Ishikawa (cell line): ENCODE data around the gene SLC25A52.

ENCODE experiments used
- CEBPB ChIP-seq: IDR thresholded peaks from 2 replicates; pipeline ENCODE4 v1.6.1; 2012
- CREB1 ChIP-seq: IDR thresholded peaks from 2 replicates; pipeline ENCODE4 v1.6.1; 2012; ENCODE audit warnings: low read depth
- EGR1 ChIP-seq: IDR thresholded peaks from 2 replicates; pipeline ENCODE4 v1.6.1; 2012
- EP300 ChIP-seq: IDR thresholded peaks from 2 replicates; pipeline ENCODE4 v1.6.1; 2012; ENCODE audit warnings: borderline replicate concordance
- FOXM1 ChIP-seq: IDR thresholded peaks from 2 replicates; pipeline ENCODE4 v1.6.1; 2012; ENCODE audit warnings: low read depth, borderline replicate concordance
- MAX ChIP-seq: IDR thresholded peaks from 2 replicates; pipeline ENCODE4 v1.6.1; 2012
- NFIC ChIP-seq: IDR thresholded peaks from 2 replicates; pipeline ENCODE4 v1.6.1; 2012
- RAD21 ChIP-seq: IDR thresholded peaks from 2 replicates; pipeline ENCODE4 v1.6.1; 2012; ENCODE audit warnings: low read depth
- REST ChIP-seq: IDR thresholded peaks from 2 replicates; pipeline ENCODE4 v1.6.1; 2012; ENCODE audit warnings: low read depth, mild to moderate bottlenecking
- TAF1 ChIP-seq: IDR thresholded peaks from 2 replicates; pipeline ENCODE4 v1.6.1; 2012; ENCODE audit warnings: low read depth, mild to moderate bottlenecking
- TCF12 ChIP-seq: IDR thresholded peaks from 2 replicates; pipeline ENCODE4 v1.6.1; 2012; ENCODE audit warnings: low read depth
- TEAD4 ChIP-seq: IDR thresholded peaks from 2 replicates; pipeline ENCODE4 v1.6.1; 2012
- USF1 ChIP-seq: IDR thresholded peaks from 2 replicates; pipeline ENCODE4 v1.6.1; 2012
- YY1 ChIP-seq: IDR thresholded peaks from 2 replicates; pipeline ENCODE4 v1.6.1; 2012; ENCODE audit warnings: low read depth
- ZBTB7A ChIP-seq: IDR thresholded peaks from 2 replicates; pipeline ENCODE4 v1.6.1; 2012; ENCODE audit warnings: low read depth

SLC25A52 gene

GRCh38 chr18:31719363-31720006, 41.2 kb downstream of the SLC25A52 start:
- TF ChIP-seq REST: no peak
- TF ChIP-seq MAX: no peak
- TF ChIP-seq RAD21: no peak
- no peak for TF ChIP-seq CEBPB
- TF ChIP-seq TAF1: no peak

- TF ChIP-seq TCF12: no peak
- no peak for TF ChIP-seq EP300
- TF ChIP-seq CEBPB: no peak
- TF ChIP-seq RAD21: no peak
- TF ChIP-seq USF1: no peak
- TF ChIP-seq REST: no peak
- TF ChIP-seq TEAD4: no peak
- no peak for TF ChIP-seq FOXM1
- no peak for TF ChIP-seq NFIC
- TF ChIP-seq MAX: no peak
- no peak for TF ChIP-seq ZBTB7A
- no peak for TF ChIP-seq CREB1
- no peak for TF ChIP-seq YY1
- TF ChIP-seq EGR1: no peak
- no peak for TF ChIP-seq TAF1
These were observed 42.3 kb downstream of the SLC25A52 start for GRCh38 chr18:31718386-31718785.

- TF ChIP-seq CREB1: no peak
These were observed 44.3 kb downstream of the SLC25A52 start for GRCh38 chr18:31716362-31716761.

- TF ChIP-seq CEBPB (0 out of 2 replicates have a peak, but pooled peaks have one; percentile 27), FOXM1 (no peak)
These were observed 49.1 kb downstream of the SLC25A52 start for GRCh38 chr18:31711365-31712172.

GRCh38 chr18:31710826-31711225, 49.9 kb downstream of the SLC25A52 start:
- no peak for TF ChIP-seq TEAD4
- no peak for TF ChIP-seq CEBPB
- TF ChIP-seq EP300: no peak
- no peak for TF ChIP-seq MAX
- no peak for TF ChIP-seq USF1
- no peak for TF ChIP-seq FOXM1
- TF ChIP-seq RAD21: no peak
- TF ChIP-seq YY1: no peak
- no peak for TF ChIP-seq NFIC
- no peak for TF ChIP-seq TCF12
- no peak for TF ChIP-seq ZBTB7A
- no peak for TF ChIP-seq CREB1
